Measurements from ENCODE around the gene RBM44.

Gene RBM44

GRCh38 chr2:237874585-237875161 lies 76.1 kb downstream of the RBM44 start:
- Histone ChIP-seq H3K4me1 (ENCODE audit: control insufficient read depth, insufficient read depth, low read length) (no peaks in the 10 kb centered on the region), H3K36me3 (ENCODE audit: control insufficient read depth in 2 of 2, insufficient read depth in 1 of 2, low read length in 2 of 2) (no peaks in the 10 kb centered on the region), H3K27ac (ENCODE audit: extremely low read depth, low read depth, low read length) (no peak overlapping the region), H3K9me3 (ENCODE audit: control insufficient read depth, insufficient read depth, low read depth, low read length) (no peaks in the 10 kb centered on the region), H3K4me3 (ENCODE audit: low read depth, low read length) (no peak overlapping the region)
- ChIA-PET POLR2A (no interaction called here), CTCF (no interaction called here)
- TF ChIP-seq ZBTB20 (tag by site-specific recombination; IDR thresholded peaks at IDR 0.05) (no peak), ZNF211 (tag by site-specific recombination; IDR thresholded peaks at IDR 0.05; ENCODE audit: low read depth) (no peak), ZNF10 (tag by site-specific recombination; IDR thresholded peaks at IDR 0.05) (no peak), MEIS1 (CRISPR knock-in tag; IDR thresholded peaks at IDR 0.05; ENCODE audit: borderline replicate concordance) (no peak), ATF2 (tag by site-specific recombination; IDR thresholded peaks at IDR 0.05; ENCODE audit: low read depth) (no peak), ZNF354C (tag by site-specific recombination; IDR thresholded peaks at IDR 0.05; ENCODE audit: borderline replicate concordance, low read depth) (no peak), ZNF114 (tag by site-specific recombination; IDR thresholded peaks at IDR 0.05) (no peak), ZNF610 (tag by site-specific recombination; IDR thresholded peaks at IDR 0.05; ENCODE audit: borderline replicate concordance) (no peak), ZNF426 (tag by site-specific recombination; IDR thresholded peaks at IDR 0.05) (no peak), ZNF707 (tag by site-specific recombination; IDR thresholded peaks at IDR 0.05) (no peak)

GRCh38 chr2:237875256-237876060 lies 76.9 kb downstream of the RBM44 start:
- CTCF ChIA-PET, result interaction anchor here (0.5 to 0.6 kb wide), 2 partner anchors 101 to 278 kb away, joined by 3 read pairs; no protein-coding TSS in a partner anchor
- no peaks in the 10 kb centered on the region for H3K9me3 ChIP-seq (ENCODE audit: control insufficient read depth, insufficient read depth, low read depth, low read length)

More at GRCh38 chr2:237875256-237876060, 76.9 kb downstream of the RBM44 start:
- POLR2A ChIA-PET, result no interaction called here
- no peak overlapping the region for H3K27ac ChIP-seq (ENCODE audit: extremely low read depth, low read depth, low read length)
- H3K4me3 ChIP-seq (ENCODE audit: low read depth, low read length), result no peak overlapping the region
- no peaks in the 10 kb centered on the region for H3K36me3 ChIP-seq (ENCODE audit: control insufficient read depth in 2 of 2, insufficient read depth in 1 of 2, low read length in 2 of 2)
- H3K4me1 ChIP-seq (ENCODE audit: control insufficient read depth, insufficient read depth, low read length), result no peaks in the 10 kb centered on the region
- no peak for TF ChIP-seq ZNF274 (IDR thresholded peaks at IDR 0.05; ENCODE audit: low read length)
- TF ChIP-seq ZNF274 (tag by site-specific recombination; IDR thresholded peaks at IDR 0.05; ENCODE audit: borderline replicate concordance), result no peak
- no peak for TF ChIP-seq ZNF704 (tag by site-specific recombination; IDR thresholded peaks at IDR 0.05)
- TF ChIP-seq ZNF416 (tag by site-specific recombination; IDR thresholded peaks at IDR 0.05), result no peak
- no peak for TF ChIP-seq OVOL3 (tag by site-specific recombination; IDR thresholded peaks at IDR 0.05)
- no peak for TF ChIP-seq ZNF175 (tag by site-specific recombination; IDR thresholded peaks at IDR 0.05)
- TF ChIP-seq KLF16 (tag by site-specific recombination; IDR thresholded peaks at IDR 0.05), result no peak
- no peak for TF ChIP-seq ZNF138 (tag by site-specific recombination; IDR thresholded peaks at IDR 0.05; ENCODE audit: borderline replicate concordance)
- TF ChIP-seq ZNF280D (tag by site-specific recombination; IDR thresholded peaks at IDR 0.05), result no peak
- no peak for TF ChIP-seq ZNF701 (tag by site-specific recombination; IDR thresholded peaks at IDR 0.05)
- no peak for TF ChIP-seq ZNF558 (tag by site-specific recombination; IDR thresholded peaks at IDR 0.05)
- no peak for TF ChIP-seq KLF9 (tag by site-specific recombination; IDR thresholded peaks at IDR 0.05; ENCODE audit: low read depth)

Measured in HEK293 (cell line).